IMR-90 (cell line): Measurements from ENCODE around the gene DZIP1L. TPM values are rescaled to one million over a fixed set of nuclear protein-coding genes. Genes with fewer than 3 reads are reported as not detected.

Source experiments
- ATAC-seq: fragments of 200-7000 bp; cut with Tn5 transposase; 2 replicates; pipeline ENCODE4 v1.9.1; 2020; ENCODE audit warnings: low read depth, mild to moderate bottlenecking, moderate library complexity
- BruUV-seq: library from RNA; stranded (reverse); fragments of 400-500 nt; replicated peaks from 2 replicates; lab custom pipeline; 2021; lab: Mats Ljungman, UMichigan
- CTCF ChIA-PET: fragments of 300-600 bp; formaldehyde crosslinking; extraction: SDS; loops from one replicate; lab custom pipeline; 2021; ENCODE audit warnings: antibody characterized with exemption; lab: Yijun Ruan, JAX
- POLR2A ChIA-PET: fragments of 300-600 bp; sonication (Branson Sonifier 250); formaldehyde crosslinking; loops from one replicate; lab custom pipeline; 2022; ENCODE audit warnings: antibody characterized with exemption; ENCODE audit not compliant: unreplicated experiment; lab: Charles Lee
- DNase-seq: peaks from one replicate; pipeline ENCODE4 v3.0.0; 2013
- H2AFZ ChIP-seq: replicated peaks from 2 replicates; pipeline ENCODE3; 2013; ENCODE audit warnings: low read length, mild to moderate bottlenecking; ENCODE audit not compliant: poor library complexity
- H2AK5ac ChIP-seq: 2 replicates; pipeline ENCODE4 v1.6.1; 2013; ENCODE audit warnings: low read depth, low read length, inconsistent platforms
- H2AK9ac ChIP-seq: replicated peaks from 2 replicates; pipeline ENCODE3; 2013; ENCODE audit warnings: mild to moderate bottlenecking, low read depth, low read length, moderate library complexity; ENCODE audit not compliant: poor library complexity
- H2BK120ac ChIP-seq: 2 replicates; pipeline ENCODE4 v1.6.1; 2013; ENCODE audit warnings: low read depth, low read length, inconsistent platforms
- H2BK15ac ChIP-seq: 3 replicates; pipeline ENCODE4 v1.6.1; 2013; ENCODE audit warnings: low read depth, low read length, inconsistent platforms
- H2BK20ac ChIP-seq: 2 replicates; pipeline ENCODE4 v1.6.1; 2013; ENCODE audit warnings: low read depth, mild to moderate bottlenecking, inconsistent platforms, low read length, moderate library complexity
- H2BK5ac ChIP-seq: 2 replicates; pipeline ENCODE4 v1.6.1; 2013; ENCODE audit warnings: mild to moderate bottlenecking, low read depth, low read length, inconsistent platforms; ENCODE audit not compliant: poor library complexity, severe bottlenecking
- H3K14ac ChIP-seq: replicated peaks from 2 replicates; pipeline ENCODE4 v1.6.1; 2013; ENCODE audit warnings: low read depth, low read length, inconsistent platforms
- H3K18ac ChIP-seq: 2 replicates; pipeline ENCODE4 v1.6.1; 2013; ENCODE audit warnings: low read depth, low read length, control low read depth
- H3K23ac ChIP-seq: 2 replicates; pipeline ENCODE4 v1.6.1; 2013; ENCODE audit warnings: low read depth, low read length, inconsistent platforms
- H3K27ac ChIP-seq: 2 replicates; pipeline ENCODE4 v1.5.1; 2013; ENCODE audit warnings: mild to moderate bottlenecking, control low read depth, low read length; ENCODE audit not compliant: insufficient read depth
- H3K27me3 ChIP-seq: 2 replicates; pipeline ENCODE4 v1.6.1; 2013; ENCODE audit warnings: low read length; ENCODE audit not compliant: control insufficient read depth, insufficient read depth
- H3K36me3 ChIP-seq: 2 replicates; pipeline ENCODE4 v1.6.1; 2013; ENCODE audit warnings: low read length, mixed read lengths; ENCODE audit not compliant: control insufficient read depth, insufficient read depth
- H3K4ac ChIP-seq: 2 replicates; pipeline ENCODE4 v1.6.1; 2013; ENCODE audit warnings: low read depth, low read length, inconsistent platforms
- H3K4me1 ChIP-seq: 2 replicates; pipeline ENCODE4 v1.6.1; 2013; ENCODE audit warnings: low read length, mixed read lengths; ENCODE audit not compliant: control insufficient read depth, insufficient read depth
- H3K4me2 ChIP-seq: 2 replicates; pipeline ENCODE4 v1.6.1; 2013; ENCODE audit warnings: low read depth, mild to moderate bottlenecking, control low read depth, low read length, moderate library complexity
- H3K4me3 ChIP-seq: 2 replicates; pipeline ENCODE4 v1.5.1; 2013; ENCODE audit warnings: low read depth, mild to moderate bottlenecking, control low read depth, low read length, moderate library complexity; ENCODE audit not compliant: insufficient read depth
- H3K56ac ChIP-seq: 2 replicates; pipeline ENCODE4 v1.6.1; 2013; ENCODE audit warnings: low read length, inconsistent platforms; ENCODE audit not compliant: insufficient read depth; ENCODE audit errors: extremely low read depth
- H3K79me1 ChIP-seq, 2 experiments: 2 replicates each; pipeline ENCODE4 v1.6.1; 2013; ENCODE audit warnings: low read length in 2 of 2, inconsistent platforms in 1 of 2, low read depth in 1 of 2
- H3K9ac ChIP-seq: 2 replicates; pipeline ENCODE4 v1.6.1; 2013; ENCODE audit warnings: low read depth, low read length, control low read depth
- H3K9me1 ChIP-seq: 2 replicates; pipeline ENCODE4 v1.6.1; 2013; ENCODE audit warnings: low read length, inconsistent platforms; ENCODE audit not compliant: insufficient read depth
- H3K9me3 ChIP-seq: 2 replicates; pipeline ENCODE4 v1.6.1; 2013; ENCODE audit warnings: low read length; ENCODE audit not compliant: control insufficient read depth, insufficient read depth
- H4K20me1 ChIP-seq: 2 replicates; pipeline ENCODE4 v1.6.1; 2013; ENCODE audit warnings: low read length, inconsistent platforms; ENCODE audit not compliant: insufficient read depth
- H4K5ac ChIP-seq: 2 replicates; pipeline ENCODE4 v1.6.1; 2013; ENCODE audit warnings: mild to moderate bottlenecking, low read depth, low read length, control low read depth
- H4K8ac ChIP-seq, 2 experiments: 2 replicates each; pipeline ENCODE4 v1.6.1; 2013; ENCODE audit warnings: low read depth in 2 of 2, low read length in 2 of 2, control low read depth in 1 of 2, inconsistent platforms in 1 of 2
- H4K91ac ChIP-seq: 2 replicates; pipeline ENCODE4 v1.6.1; 2013; ENCODE audit warnings: low read depth, low read length, inconsistent platforms; ENCODE audit not compliant: insufficient read depth
- BHLHE40 ChIP-seq: fragments of 150-350 bp; IDR thresholded peaks from 2 replicates; pipeline ENCODE4 v1.6.1; 2016; ENCODE audit warnings: mild to moderate bottlenecking, low read depth, low read length
- CEBPB ChIP-seq: IDR thresholded peaks from 2 replicates; pipeline ENCODE4 v1.6.1; 2012; ENCODE audit warnings: low read depth, low read length, improper control_type of control experiment
- CHD1 ChIP-seq: IDR thresholded peaks from 2 replicates; pipeline ENCODE4 v1.6.1; 2012; ENCODE audit warnings: low read depth, low read length, improper control_type of control experiment
- CTCF ChIP-seq: conservative IDR thresholded peaks from 2 replicates; pipeline ENCODE4 v1.5.1; 2012; ENCODE audit warnings: mild to moderate bottlenecking, low read depth, low read length, improper control_type of control experiment
- FOS ChIP-seq: fragments of 150-350 bp; IDR thresholded peaks from 2 replicates; pipeline ENCODE4 v1.6.1; 2016; ENCODE audit warnings: low read depth, low read length
- MAFK ChIP-seq: IDR thresholded peaks from 2 replicates; pipeline ENCODE4 v1.6.1; 2012; ENCODE audit warnings: low read depth, low read length, improper control_type of control experiment
- MXI1 ChIP-seq: IDR thresholded peaks from 2 replicates; pipeline ENCODE4 v1.6.1; 2012; ENCODE audit warnings: low read depth, mild to moderate bottlenecking, low read length, moderate library complexity, borderline replicate concordance
- POLR2A ChIP-seq: IDR thresholded peaks from 2 replicates; pipeline ENCODE4 v1.6.1; 2012; ENCODE audit warnings: mild to moderate bottlenecking, low read depth, low read length
- RAD21 ChIP-seq: IDR thresholded peaks from 2 replicates; pipeline ENCODE4 v1.6.1; 2012; ENCODE audit warnings: low read length, improper control_type of control experiment
- SMC3 ChIP-seq: fragments of 150-350 bp; IDR thresholded peaks from 2 replicates; pipeline ENCODE4 v1.6.1; 2016; ENCODE audit warnings: low read depth, mild to moderate bottlenecking, antibody characterized with exemption, low read length, moderate library complexity
- USF2 ChIP-seq: fragments of 150-350 bp; IDR thresholded peaks from 2 replicates; pipeline ENCODE4 v1.6.1; 2017; ENCODE audit warnings: mild to moderate bottlenecking, antibody characterized with exemption, low read length, low read depth
- WGBS, 2 experiments: methylation state at CpG; one replicate each; pipeline versions ENCODE4 v1.1.5 to v1.1.7; 2013; ENCODE audit warnings: missing lambda C conversion rate in 2 of 2; ENCODE audit not compliant: insufficient read length in 1 of 2; ENCODE audit errors: extremely low coverage in 2 of 2; 5-methylcytosine and 5-hydroxymethylcytosine counted together
- dilution Hi-C: fragments of 300-500 bp; cut with HindIII; formaldehyde crosslinking; loops from one replicate; pipeline ENCODE4 v1.14.3; 2018; ENCODE audit warnings: low sequenced_read_pairs; ENCODE audit not compliant: unreplicated experiment
- in situ Hi-C: fragments of 300-500 bp; cut with MboI; formaldehyde crosslinking; loops from 3 replicates; pipeline ENCODE4 v1.14.3; 2019; ENCODE audit warnings: low sequenced_read_pairs, inconsistent platforms, mixed read lengths
- intact Hi-C: fragments of 100-400 bp; cut with micrococcal nuclease; formaldehyde crosslinking; loops from 2 replicates; pipeline ENCODE4 v1.10.0; 2022
- polyA plus RNA-seq, 3 experiments: library from polyadenylated mRNA; depleted of rRNA; stranded (reverse); fragments of >200 nt; gene quantifications; 2 replicates each; pipeline ENCODE4 v1.2.3, GENCODE V29; 2012; ENCODE audit warnings: low replicate concordance in 1 of 3
- total RNA-seq: library from RNA; depleted of rRNA; stranded (reverse); fragments of >200 nt; gene quantifications from 2 replicates; pipeline ENCODE4 v1.2.3, GENCODE V29; 2012
- TF ChIP-seq, protein P1 (sequence below): fragments of 150-350 bp; IDR thresholded peaks from 2 replicates; pipeline ENCODE4 v1.6.1; 2016; ENCODE audit warnings: low read depth, mild to moderate bottlenecking, low read length, moderate library complexity, borderline replicate concordance

DZIP1L gene
- total and polyA plus RNA-seq, 2 of the 4 experiments (the other 2 are of a cell fraction): 12.9 to 14.7 TPM

- DNase-seq: peak; percentile 82
- H3K9ac ChIP-seq: peak overlapping the region; percentile 52
Observed at GRCh38 chr3:138081371-138082084, 33.9 kb downstream of the DZIP1L start.

More at GRCh38 chr3:138081371-138082084, 33.9 kb downstream of the DZIP1L start:
- POLR2A ChIA-PET: no interaction called here
- intact Hi-C loops: loop anchor here (5.0 kb wide), 1 partner anchor 36 kb away; the partner anchor contains the start of gene DZIP1L
- peak overlapping the region; percentile 79 for H2AK9ac ChIP-seq
- H3K79me1 ChIP-seq: peaks cover 19 to 56% of the 10 kb centered on the region in 2 experiments
- H3K4me1 ChIP-seq: peaks cover 26% of the 10 kb centered on the region
- peak overlapping the region; percentile 78 for H4K91ac ChIP-seq
- peak overlapping the region; percentile 44 for H3K18ac ChIP-seq
- peak overlapping the region; percentile 71 for H3K27ac ChIP-seq
- peak; percentile 46 for ATAC-seq
- H3K9me3 ChIP-seq: no peaks in the 10 kb centered on the region
- peaks cover 24% of the 10 kb centered on the region for H3K36me3 ChIP-seq
- peak overlapping the region; percentile 7; the same call in 1 of the 2 replicates for H3K56ac ChIP-seq
- peak overlapping the region; percentile 53; the same call in 1 of the 3 replicates for H2BK15ac ChIP-seq
- peak overlapping the region; percentile 81 for H2BK5ac ChIP-seq
- WGBS, 2 experiments: no CpG with 5 or more reads among the region's 5 CpGs
- H4K8ac ChIP-seq: peak overlapping the region; percentile 28 to 30; a peak in 2 of 4 replicates
- H3K14ac ChIP-seq: peak overlapping the region; percentile 70
- in situ Hi-C loops: no loop called here
- H4K5ac ChIP-seq: peak overlapping the region; percentile 21
- no peak overlapping the region for H3K4me3 ChIP-seq
- peak overlapping the region; percentile 45; the same call in 1 of the 2 replicates for H2BK20ac ChIP-seq
- H3K27me3 ChIP-seq: no peaks in the 10 kb centered on the region
- BruUV-seq: no TSS peak
- peaks cover 32% of the 10 kb centered on the region for H4K20me1 ChIP-seq
- peak overlapping the region; percentile 69 for H3K23ac ChIP-seq
- peak overlapping the region; percentile 84 for H3K4ac ChIP-seq
- CTCF ChIA-PET: interaction anchor here (2.1 kb wide), 1 partner anchor 13 kb away, joined by 6 read pairs; no protein-coding TSS in a partner anchor
- peaks cover 35% of the 10 kb centered on the region for H3K9me1 ChIP-seq
- peak overlapping the region; percentile 87 for H2AK5ac ChIP-seq
- TF ChIP-seq, protein P1, sequence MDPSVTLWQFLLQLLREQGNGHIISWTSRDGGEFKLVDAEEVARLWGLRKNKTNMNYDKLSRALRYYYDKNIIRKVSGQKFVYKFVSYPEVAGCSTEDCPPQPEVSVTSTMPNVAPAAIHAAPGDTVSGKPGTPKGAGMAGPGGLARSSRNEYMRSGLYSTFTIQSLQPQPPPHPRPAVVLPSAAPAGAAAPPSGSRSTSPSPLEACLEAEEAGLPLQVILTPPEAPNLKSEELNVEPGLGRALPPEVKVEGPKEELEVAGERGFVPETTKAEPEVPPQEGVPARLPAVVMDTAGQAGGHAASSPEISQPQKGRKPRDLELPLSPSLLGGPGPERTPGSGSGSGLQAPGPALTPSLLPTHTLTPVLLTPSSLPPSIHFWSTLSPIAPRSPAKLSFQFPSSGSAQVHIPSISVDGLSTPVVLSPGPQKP: no peak
- TF ChIP-seq BHLHE40 (no peak), CEBPB (no peak), RAD21 (no peak), POLR2A (0 out of 2 replicates have a peak, but pooled peaks have one; percentile 17), FOS (peak; percentile 52), CTCF (no peak), USF2 (no peak), CHD1 (no peak), SMC3 (0 out of 2 replicates have a peak, but pooled peaks have one; percentile 1), MAFK (no peak), MXI1 (0 out of 2 replicates have a peak, but pooled peaks have one; percentile 6)
- dilution Hi-C loops: no loop called here
- H2AFZ ChIP-seq: peak overlapping the region; percentile 79
- H2BK120ac ChIP-seq: peak overlapping the region; percentile 75
- peak overlapping the region; percentile 84 for H3K4me2 ChIP-seq
